LNCAP (cell line): ENCODE measurements around the gene TTC28.

Experiments
- CTCF ChIP-seq: fragments of 450-650 bp; IDR thresholded peaks from 2 replicates; pipeline ENCODE4 v1.5.1; 2017; ENCODE audit warnings: mild to moderate bottlenecking

Gene TTC28

GRCh38 chr22:28075358-28075981, 604.2 kb downstream of the TTC28 start:
- no peak for TF ChIP-seq CTCF

DNA sequence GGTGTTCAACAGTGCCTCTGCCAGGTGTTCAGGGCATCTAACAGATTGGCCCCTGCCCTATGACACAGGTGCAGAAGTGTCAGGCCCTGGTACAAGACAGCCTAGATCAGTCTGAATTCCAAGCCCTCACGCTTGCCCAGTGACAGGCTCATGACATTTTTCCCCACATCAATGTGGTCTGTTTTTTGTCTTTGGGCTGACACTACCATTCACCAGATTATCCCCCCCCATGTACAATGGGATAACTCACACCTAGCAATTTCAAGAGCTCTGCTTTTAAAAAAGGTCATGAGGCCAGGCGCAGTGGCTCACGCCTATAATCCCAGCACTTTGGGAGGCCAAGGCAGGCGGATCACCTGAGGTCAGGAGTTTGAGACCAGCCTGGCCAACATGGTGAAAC, 605.1 kb downstream of the TTC28 start:
- no peak for TF ChIP-seq CTCF

GRCh38 chr22:28072066-28072465, 607.6 kb downstream of the TTC28 start:
- no peak for TF ChIP-seq CTCF

GRCh38 chr22:28068826-28069225, 610.8 kb downstream of the TTC28 start:
- no peak for TF ChIP-seq CTCF

GRCh38 chr22:28064920-28065319, 614.7 kb downstream of the TTC28 start:
- no peak for TF ChIP-seq CTCF

GRCh38 chr22:28063656-28064055, 616.0 kb downstream of the TTC28 start:
- TF ChIP-seq CTCF: no peak

DNA sequence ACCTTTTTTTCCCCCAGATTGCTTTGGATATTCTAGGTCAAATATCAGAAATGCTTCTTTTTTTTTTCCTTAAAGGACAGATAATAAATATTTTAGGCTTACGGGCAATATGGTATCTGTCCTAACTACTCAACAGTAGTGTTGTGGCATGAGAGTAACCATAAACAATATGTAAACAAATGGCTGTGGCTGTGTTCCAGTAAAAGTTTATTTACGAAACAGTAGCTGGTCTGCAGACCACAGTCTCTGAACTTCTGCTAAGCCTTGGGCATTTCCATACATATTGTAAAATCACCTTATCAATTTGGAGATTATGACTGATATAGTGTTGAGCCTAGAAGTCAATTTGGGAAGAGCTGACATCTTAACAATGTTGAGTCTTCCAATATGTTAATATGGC, 621.6 kb downstream of the TTC28 start:
- no peak for TF ChIP-seq CTCF

DNA sequence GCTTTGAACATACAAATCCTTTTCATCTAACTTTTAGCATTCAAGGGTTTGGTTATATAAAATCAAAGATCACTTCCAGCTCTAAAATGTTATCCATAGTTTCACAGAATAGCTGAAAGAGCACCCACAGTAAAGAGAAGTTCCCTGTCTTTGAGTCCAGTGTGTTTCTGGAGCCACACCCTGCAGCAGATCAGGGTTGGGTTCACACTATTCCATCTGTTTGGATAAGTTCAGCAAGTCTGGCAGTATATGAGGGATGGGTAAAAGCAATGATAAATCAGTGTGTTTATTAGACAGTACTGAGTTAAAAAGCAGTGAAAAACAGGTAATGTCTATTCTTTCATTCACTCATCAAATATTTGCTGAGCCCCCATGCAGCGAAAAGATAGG, 624.8 kb downstream of the TTC28 start:
- no peak for TF ChIP-seq CTCF
